A549 (cell line): ENCODE results near the gene CALN1. TPM values are rescaled to one million over a fixed set of nuclear protein-coding genes. Genes with fewer than 3 reads are reported as not detected.

Source experiments
- ATAC-seq, 2 experiments: fragments of 200-7000 bp in 1 of 2; fragments of >200 bp in 1 of 2; cut with Nextera tagmentation in 1 of 2; cut with Tn5 transposase in 1 of 2; 3 replicates each; pipeline versions ENCODE4 v1.8.0 to v1.9.1; 2018 to 2020; ENCODE audit warnings: mild to moderate bottlenecking in 1 of 2, moderate library complexity in 1 of 2
- CTCF ChIA-PET: fragments of 300-600 bp; sonication (Branson Sonifier 250); formaldehyde crosslinking; extraction: SDS; loops from one replicate; lab custom pipeline; 2021; ENCODE audit warnings: antibody characterized with exemption, inconsistent platforms; lab: Yijun Ruan, JAX
- POLR2A ChIA-PET: fragments of 350-600 bp; formaldehyde crosslinking; extraction: SDS; loops from one replicate; lab custom pipeline; 2021; ENCODE audit warnings: antibody characterized with exemption, inconsistent platforms; lab: Yijun Ruan, JAX
- DNase-seq, 2 experiments: peaks; one replicate each; pipeline versions ENCODE4 v3.0.0 to v3.0.0-alpha.2; 2011 to 2016; ENCODE audit warnings: low read depth in 1 of 2, low spot score in 1 of 2
- FAIRE-seq: peaks from 2 replicates; lab custom pipeline; 2011; peaks lifted over from hg19 to GRCh38; lab: Jason Lieb, UNC
- H3K27ac ChIP-seq, 2 experiments: fragments of >200 bp; sonication (Bioruptor Twin); formaldehyde crosslinking; 3 replicates each; pipeline ENCODE4 v1.5.1; 2016 to 2017
- H3K4me1 ChIP-seq: fragments of >200 bp; sonication (Bioruptor Twin); formaldehyde crosslinking; 3 replicates; pipeline ENCODE4 v1.6.1; 2016
- H3K4me2 ChIP-seq: fragments of >200 bp; sonication (Bioruptor Twin); formaldehyde crosslinking; 3 replicates; pipeline ENCODE4 v1.6.1; 2016
- H3K4me3 ChIP-seq: fragments of >200 bp; sonication (Bioruptor Twin); formaldehyde crosslinking; 3 replicates; pipeline ENCODE4 v1.5.1; 2016
- H3K9me3 ChIP-seq: fragments of >200 bp; sonication (Bioruptor Twin); formaldehyde crosslinking; 3 replicates; pipeline ENCODE4 v1.6.1; 2016
- CBX2 ChIP-seq: fragments of 200-600 bp; sonication (generic); IDR thresholded peaks from 2 replicates; pipeline ENCODE4 v1.6.1; 2016; ENCODE audit warnings: low read depth, mild to moderate bottlenecking, borderline replicate concordance
- CBX8 ChIP-seq: fragments of 200-600 bp; sonication (generic); IDR thresholded peaks from 2 replicates; pipeline ENCODE4 v1.6.1; 2016
- EHMT2 ChIP-seq: fragments of 200-600 bp; sonication (generic); IDR thresholded peaks from 2 replicates; pipeline ENCODE4 v1.6.1; 2016; ENCODE audit warnings: antibody characterized with exemption, low read depth, mild to moderate bottlenecking, moderate library complexity
- EP300 ChIP-seq, 2 experiments: fragments of >200 bp; sonication (Bioruptor Twin); formaldehyde crosslinking; IDR thresholded peaks; 2 replicates in 1 of 2; 3 replicates in 1 of 2; pipeline ENCODE4 v1.6.1; 2016 to 2017
- ESRRA ChIP-seq: fragments of 150-350 bp; IDR thresholded peaks from 2 replicates; pipeline ENCODE4 v1.6.1; 2014; ENCODE audit warnings: mild to moderate bottlenecking, low read length, borderline replicate concordance
- FOSL2 ChIP-seq, 2 experiments: fragments of 450-650 bp in 1 of 2; fragments of >200 bp in 1 of 2; sonication (Bioruptor Twin) in 1 of 2; formaldehyde crosslinking; IDR thresholded peaks; 2 replicates each; pipeline versions ENCODE4 v1.5.0 to v1.6.1; 2016 to 2020; ENCODE audit warnings: mild to moderate bottlenecking in 1 of 2, moderate library complexity in 1 of 2
- FOXS1 ChIP-seq: fragments of 250-450 bp; sonication (Bioruptor Pico); IDR thresholded peaks from 2 replicates; pipeline ENCODE4 v1.5.0; 2020; ENCODE audit warnings: mild to moderate bottlenecking, moderate library complexity
- GATA3 ChIP-seq: IDR thresholded peaks from 2 replicates; pipeline ENCODE4 v1.6.1; 2012; ENCODE audit warnings: borderline replicate concordance
- HOXA7 ChIP-seq: fragments of 250-450 bp; sonication (Bioruptor Pico); IDR thresholded peaks from 2 replicates; pipeline ENCODE4 v1.5.0; 2020; ENCODE audit warnings: mild to moderate bottlenecking, moderate library complexity
- HOXB13 ChIP-seq: fragments of 250-450 bp; sonication (Bioruptor Pico); IDR thresholded peaks from 2 replicates; pipeline ENCODE4 v1.5.0; 2020; ENCODE audit warnings: low read depth, mild to moderate bottlenecking, moderate library complexity
- KDM5A ChIP-seq: fragments of 200-600 bp; sonication (generic); IDR thresholded peaks from 2 replicates; pipeline ENCODE4 v1.6.1; 2016; ENCODE audit warnings: antibody characterized with exemption, mild to moderate bottlenecking
- NFE2L2 ChIP-seq: fragments of 150-350 bp; conservative IDR thresholded peaks from 2 replicates; pipeline ENCODE4 v1.6.1; 2014; ENCODE audit warnings: low read length
- NPAS2 ChIP-seq: fragments of 250-450 bp; sonication (Bioruptor Pico); IDR thresholded peaks from 2 replicates; pipeline ENCODE4 v1.8.0; 2022; ENCODE audit warnings: mild to moderate bottlenecking, moderate library complexity, borderline replicate concordance
- POLR2A ChIP-seq: IDR thresholded peaks from 2 replicates; pipeline ENCODE4 v1.6.1; 2012; ENCODE audit warnings: mild to moderate bottlenecking, low read length
- SMC3 ChIP-seq: fragments of >200 bp; sonication (Bioruptor Twin); formaldehyde crosslinking; IDR thresholded peaks from 3 replicates; pipeline ENCODE4 v1.6.1; 2018; ENCODE audit warnings: inconsistent platforms
- TP53 ChIP-seq: fragments of 250-450 bp; sonication (Bioruptor Pico); IDR thresholded peaks from 2 replicates; pipeline ENCODE4 v1.5.0; 2021; ENCODE audit warnings: mild to moderate bottlenecking, moderate library complexity
- WGBS: methylation state at CpG from one replicate; pipeline ENCODE4 v1.1.6; 2017; ENCODE audit errors: missing lambda C conversion rate; 5-methylcytosine and 5-hydroxymethylcytosine counted together
- polyA plus RNA-seq, 4 experiments: library from polyadenylated mRNA; depleted of rRNA in 3 of 4; stranded (reverse); fragments of >200 nt; fragmentation: RNase III in 1 of 4; extraction: RNeasy Plus Mini Kit Qiagen cat#74134 plus additional on column Dnase treatment in 1 of 4; gene quantifications; 2 replicates in 3 of 4; 3 replicates in 1 of 4; pipeline ENCODE4 v1.2.3, GENCODE V29; 2011 to 2017
- TF ChIP-seq, protein P1 (sequence below): IDR thresholded peaks from 2 replicates; pipeline ENCODE4 v1.6.1; 2012
- TF ChIP-seq, protein P2 (sequence below): IDR thresholded peaks from 2 replicates; pipeline ENCODE4 v1.6.1; 2012; ENCODE audit warnings: low read depth, borderline replicate concordance
- TF ChIP-seq, protein P3 (sequence below): fragments of 250-450 bp; sonication (Bioruptor Pico); IDR thresholded peaks from 2 replicates; pipeline ENCODE4 v1.5.0; 2020; ENCODE audit warnings: low read depth, mild to moderate bottlenecking, moderate library complexity
- TF ChIP-seq, protein P4 (sequence below): fragments of 450-650 bp; IDR thresholded peaks from 2 replicates; pipeline ENCODE4 v1.6.1; 2014; ENCODE audit warnings: antibody characterized with exemption
- TF ChIP-seq, protein P5 (sequence below): IDR thresholded peaks from 2 replicates; pipeline ENCODE4 v1.6.1; 2012
- TF ChIP-seq, protein P6 (sequence below): fragments of >200 bp; sonication (Bioruptor Twin); formaldehyde crosslinking; IDR thresholded peaks from 3 replicates; pipeline ENCODE4 v1.6.1; 2016

Gene CALN1
- polyA plus RNA-seq, 2 of the 4 experiments (the other 2 are of a cell fraction) = not detected

DNA sequence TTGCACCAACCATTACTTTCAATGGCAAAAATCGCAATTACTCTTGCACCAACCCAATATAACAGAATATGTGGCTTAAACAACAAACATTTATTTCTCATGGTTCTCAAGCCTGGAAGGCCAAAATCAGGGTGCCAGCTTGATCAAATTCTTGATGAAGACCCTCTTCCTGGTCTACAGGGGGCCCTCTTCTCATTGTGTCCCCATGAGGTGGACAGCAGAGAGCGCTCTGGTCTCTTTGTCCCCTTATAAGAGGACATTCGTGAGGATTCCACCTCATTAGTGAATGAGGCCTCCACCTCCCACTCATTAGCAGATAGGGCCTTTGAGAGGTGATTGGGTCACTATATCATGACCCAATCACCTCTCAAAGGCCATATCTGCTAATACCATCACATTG lies 120.0 kb downstream of the CALN1 start:
- no peaks in the 10 kb centered on the region for H3K4me1 ChIP-seq
- H3K4me3 ChIP-seq = no peak overlapping the region
- 0% methylated on average over 3 of the region's 3 CpGs for WGBS
- POLR2A ChIA-PET = no interaction called here
- no peak overlapping the region for H3K4me2 ChIP-seq
- no peak for ATAC-seq
- H3K27ac ChIP-seq = no peak overlapping the region
- FAIRE-seq = no peak
- TF ChIP-seq FOXS1 (no peak), NFE2L2 (no peak), KDM5A (no peak), TP53 (CRISPR knock-in tag) (no peak), GATA3 (no peak), FOSL2 (IDR thresholded peaks at IDR 0.05) (no peak), FOSL2 (CRISPR knock-in tag; IDR thresholded peaks at IDR 0.05) (no peak), CBX8 (no peak)
- TF ChIP-seq, protein P1, sequence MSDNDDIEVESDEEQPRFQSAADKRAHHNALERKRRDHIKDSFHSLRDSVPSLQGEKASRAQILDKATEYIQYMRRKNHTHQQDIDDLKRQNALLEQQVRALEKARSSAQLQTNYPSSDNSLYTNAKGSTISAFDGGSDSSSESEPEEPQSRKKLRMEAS = no peak
- TF ChIP-seq, protein P2, sequence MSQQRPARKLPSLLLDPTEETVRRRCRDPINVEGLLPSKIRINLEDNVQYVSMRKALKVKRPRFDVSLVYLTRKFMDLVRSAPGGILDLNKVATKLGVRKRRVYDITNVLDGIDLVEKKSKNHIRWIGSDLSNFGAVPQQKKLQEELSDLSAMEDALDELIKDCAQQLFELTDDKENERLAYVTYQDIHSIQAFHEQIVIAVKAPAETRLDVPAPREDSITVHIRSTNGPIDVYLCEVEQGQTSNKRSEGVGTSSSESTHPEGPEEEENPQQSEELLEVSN = no peak
- TF ChIP-seq, all 56 proteins: peak for 0
- no peaks in the 10 kb centered on the region; the same call in 2 of the 3 replicates for H3K9me3 ChIP-seq
- no peak for DNase-seq
- CTCF ChIA-PET = no interaction called here

DNA sequence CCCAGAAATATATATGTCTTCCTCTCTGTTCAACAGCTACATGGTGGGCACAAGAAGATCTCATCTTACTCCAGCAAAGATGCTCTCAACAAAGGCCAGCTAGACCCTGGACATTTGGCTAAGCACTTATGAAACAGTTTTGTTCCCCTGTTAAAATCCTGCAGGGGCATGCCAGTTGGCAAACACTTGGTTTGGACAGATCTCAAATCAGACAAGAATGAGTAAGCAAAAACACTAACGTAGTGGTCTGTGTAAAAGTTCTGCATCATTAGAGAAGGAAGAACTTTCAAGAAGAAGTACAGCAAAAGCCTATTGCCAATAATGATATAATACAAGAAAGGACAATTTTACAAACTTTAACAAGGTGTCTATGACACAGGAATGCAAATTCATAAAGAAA lies 125.6 kb downstream of the CALN1 start:
- ATAC-seq = no peak

DNA sequence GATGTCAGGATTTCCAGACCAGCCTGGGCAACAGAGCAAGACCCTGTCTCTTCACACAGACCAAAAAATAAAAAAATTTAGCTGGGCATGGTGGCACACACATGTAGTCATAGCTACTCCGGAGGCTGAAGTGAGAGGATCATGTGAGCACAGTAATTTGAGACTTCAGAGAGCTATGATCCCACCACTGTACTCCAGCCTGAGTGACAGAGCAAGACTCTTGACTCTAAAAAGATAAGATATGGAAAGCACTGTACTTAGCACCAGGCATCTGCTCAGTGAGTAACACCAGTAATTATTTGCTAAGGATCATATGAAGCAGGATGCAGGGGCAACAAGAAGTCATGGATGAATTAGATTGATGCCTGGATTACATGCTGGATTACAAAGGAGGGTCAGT lies 128.8 kb downstream of the CALN1 start:
- Histone ChIP-seq H3K4me2 (no peak overlapping the region), H3K9me3 (no peaks in the 10 kb centered on the region), H3K27ac (no peak overlapping the region), H3K4me3 (no peak overlapping the region), H3K4me1 (no peaks in the 10 kb centered on the region)
- FAIRE-seq (no peak), ATAC-seq (no peak), DNase-seq (no peak)
- TF ChIP-seq CBX8 = no peak
- TF ChIP-seq, protein P1 = no peak
- POLR2A ChIA-PET = no interaction called here
- CTCF ChIA-PET = no interaction called here
- 5% methylated on average over 1 of the region's 1 CpG for WGBS

More for the DNA sequence above, 125.6 kb downstream of the CALN1 start:
- H3K4me3 ChIP-seq = no peak overlapping the region
- no peaks in the 10 kb centered on the region for H3K4me1 ChIP-seq
- TF ChIP-seq HOXB13 (CRISPR knock-in tag) = no peak
- FAIRE-seq (no peak), DNase-seq (no peak)
- no peak overlapping the region for H3K4me2 ChIP-seq
- no peaks in the 10 kb centered on the region; the same call in 2 of the 3 replicates for H3K9me3 ChIP-seq
- no peak overlapping the region for H3K27ac ChIP-seq
- WGBS = 0% methylated on average over 1 of the region's 1 CpG
- POLR2A ChIA-PET = no interaction called here
- CTCF ChIA-PET = interaction anchor here (0.7 kb wide), 1 partner anchor 401 kb away, joined by 3 read pairs; no protein-coding TSS in a partner anchor

DNA sequence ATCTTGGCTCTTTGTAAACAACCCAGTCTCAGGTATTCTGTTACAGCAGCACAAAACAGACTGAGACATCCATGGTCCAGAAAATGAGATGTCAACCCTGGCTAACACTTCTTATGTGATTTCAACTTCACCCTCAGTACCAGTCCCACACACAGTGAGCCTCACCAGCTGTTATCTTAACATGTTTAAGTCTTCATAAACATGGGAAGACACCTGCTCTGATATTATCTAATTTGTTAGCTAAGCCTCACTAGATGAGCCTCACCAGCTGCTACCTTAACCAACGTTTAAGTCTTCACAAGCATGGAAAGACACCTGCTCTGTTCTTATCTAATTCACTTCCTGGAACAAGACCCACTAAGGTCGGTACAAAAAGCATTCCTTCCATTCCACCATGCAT lies 130.8 kb downstream of the CALN1 start:
- no peak for TF ChIP-seq HOXB13 (CRISPR knock-in tag)
- no peak for TF ChIP-seq ESRRA
- TF ChIP-seq, protein P3, sequence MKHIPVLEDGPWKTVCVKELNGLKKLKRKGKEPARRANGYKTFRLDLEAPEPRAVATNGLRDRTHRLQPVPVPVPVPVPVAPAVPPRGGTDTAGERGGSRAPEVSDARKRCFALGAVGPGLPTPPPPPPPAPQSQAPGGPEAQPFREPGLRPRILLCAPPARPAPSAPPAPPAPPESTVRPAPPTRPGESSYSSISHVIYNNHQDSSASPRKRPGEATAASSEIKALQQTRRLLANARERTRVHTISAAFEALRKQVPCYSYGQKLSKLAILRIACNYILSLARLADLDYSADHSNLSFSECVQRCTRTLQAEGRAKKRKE (CRISPR knock-in tag) = no peak
- TF ChIP-seq, protein P4, sequence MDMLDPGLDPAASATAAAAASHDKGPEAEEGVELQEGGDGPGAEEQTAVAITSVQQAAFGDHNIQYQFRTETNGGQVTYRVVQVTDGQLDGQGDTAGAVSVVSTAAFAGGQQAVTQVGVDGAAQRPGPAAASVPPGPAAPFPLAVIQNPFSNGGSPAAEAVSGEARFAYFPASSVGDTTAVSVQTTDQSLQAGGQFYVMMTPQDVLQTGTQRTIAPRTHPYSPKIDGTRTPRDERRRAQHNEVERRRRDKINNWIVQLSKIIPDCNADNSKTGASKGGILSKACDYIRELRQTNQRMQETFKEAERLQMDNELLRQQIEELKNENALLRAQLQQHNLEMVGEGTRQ = no peak
- no peak for TF ChIP-seq HOXA7
- no peak for TF ChIP-seq CBX2
- TF ChIP-seq POLR2A = no peak
- no peak for TF ChIP-seq EP300 (IDR thresholded peaks at IDR 0.05)
- no peak for TF ChIP-seq SMC3
- TF ChIP-seq NFE2L2 = no peak
- TF ChIP-seq, protein P5, sequence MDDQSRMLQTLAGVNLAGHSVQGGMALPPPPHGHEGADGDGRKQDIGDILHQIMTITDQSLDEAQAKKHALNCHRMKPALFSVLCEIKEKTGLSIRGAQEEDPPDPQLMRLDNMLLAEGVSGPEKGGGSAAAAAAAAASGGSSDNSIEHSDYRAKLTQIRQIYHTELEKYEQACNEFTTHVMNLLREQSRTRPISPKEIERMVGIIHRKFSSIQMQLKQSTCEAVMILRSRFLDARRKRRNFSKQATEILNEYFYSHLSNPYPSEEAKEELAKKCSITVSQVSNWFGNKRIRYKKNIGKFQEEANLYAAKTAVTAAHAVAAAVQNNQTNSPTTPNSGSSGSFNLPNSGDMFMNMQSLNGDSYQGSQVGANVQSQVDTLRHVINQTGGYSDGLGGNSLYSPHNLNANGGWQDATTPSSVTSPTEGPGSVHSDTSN = no peak
- no peak for TF ChIP-seq NPAS2 (CRISPR knock-in tag)
- no peak for TF ChIP-seq GATA3
- no peak for TF ChIP-seq EHMT2
- TF ChIP-seq, protein P6, sequence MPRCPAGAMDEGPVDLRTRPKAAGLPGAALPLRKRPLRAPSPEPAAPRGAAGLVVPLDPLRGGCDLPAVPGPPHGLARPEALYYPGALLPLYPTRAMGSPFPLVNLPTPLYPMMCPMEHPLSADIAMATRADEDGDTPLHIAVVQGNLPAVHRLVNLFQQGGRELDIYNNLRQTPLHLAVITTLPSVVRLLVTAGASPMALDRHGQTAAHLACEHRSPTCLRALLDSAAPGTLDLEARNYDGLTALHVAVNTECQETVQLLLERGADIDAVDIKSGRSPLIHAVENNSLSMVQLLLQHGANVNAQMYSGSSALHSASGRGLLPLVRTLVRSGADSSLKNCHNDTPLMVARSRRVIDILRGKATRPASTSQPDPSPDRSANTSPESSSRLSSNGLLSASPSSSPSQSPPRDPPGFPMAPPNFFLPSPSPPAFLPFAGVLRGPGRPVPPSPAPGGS = no peak
- Histone ChIP-seq H3K4me1 (no peaks in the 10 kb centered on the region), H3K27ac (no peak overlapping the region), H3K4me3 (no peak overlapping the region), H3K9me3 (no peaks in the 10 kb centered on the region), H3K4me2 (no peak overlapping the region)
- CTCF ChIA-PET = interaction anchor here (0.6 kb wide), 1 partner anchor 907 kb away, joined by 3 read pairs; no protein-coding TSS in a partner anchor
- ATAC-seq (no peak), DNase-seq (no peak), FAIRE-seq (no peak)
- POLR2A ChIA-PET = no interaction called here
- 0% methylated on average over 2 of the region's 2 CpGs for WGBS
